ENCODE results near the gene MCRS1. TPM values are rescaled to one million over a fixed set of nuclear protein-coding genes. Genes with fewer than 3 reads are reported as not detected.
A peak's percentile ranks its signal among the peaks of the same experiment; 100 is the strongest.

The MCRS1 gene
- polyA plus RNA-seq, 3 donors, result 50.3 to 88.8 (median 52.3) TPM

DNA sequence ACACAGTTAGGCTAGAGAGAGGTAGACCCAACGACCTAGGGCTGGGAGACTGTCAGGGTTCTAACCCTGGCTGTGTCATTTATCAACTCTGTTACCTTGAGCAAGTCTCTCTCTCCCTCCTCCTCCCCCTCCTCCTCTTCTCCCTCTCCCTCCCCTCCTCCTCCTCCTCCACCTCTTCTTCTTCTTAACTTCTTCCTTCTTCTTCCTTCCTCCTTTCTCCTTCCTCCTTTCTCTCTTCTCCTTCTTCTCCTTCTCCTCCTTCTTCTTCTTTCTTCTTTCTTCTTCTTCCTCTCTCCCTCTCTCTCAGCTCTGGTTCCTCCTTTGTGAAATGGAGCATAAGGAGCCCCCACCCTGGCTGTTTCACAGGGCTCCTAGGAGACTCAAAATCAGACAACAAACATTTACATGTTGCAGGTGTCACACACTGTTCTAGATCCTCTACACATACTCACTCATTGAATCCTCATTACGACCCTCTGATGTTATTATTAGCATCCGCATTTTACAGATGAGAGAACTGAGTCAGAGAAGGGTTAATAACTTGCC lies 31.3 kb downstream of the MCRS1 start:
- Mint-ChIP-seq H3K4me1 (peaks cover 47% of the 10 kb centered on the region), H3K27me3 (ENCODE audit: low read depth in 3 of 3) (peaks cover 32 to 57% (median 35%) of the 10 kb centered on the region in 3 donors), H3K4me3 (peak overlapping the region; percentile 80 to 93), H3K36me3 (peaks cover 10 to 15% of the 10 kb centered on the region in 2 donors), H3K27ac (peak overlapping the region in 6 of 7 donors; percentile 19 to 92 (median 75)), H3K9me3 (peaks cover 0 to 6% (median 2%) of the 10 kb centered on the region in 7 donors)
- H3K36me3 ChIP-seq (replicated peaks in 1 of 2; ENCODE audit: control insufficient read depth in 1 of 2, insufficient read depth in 2 of 2, low read length in 2 of 2), result no peaks in the 10 kb centered on the region
- H2AFZ ChIP-seq (ENCODE audit: insufficient read depth, low read depth, low read length, poor library complexity, severe bottlenecking), result no peak overlapping the region
- H3K27me3 ChIP-seq (ENCODE audit: control insufficient read depth in 2 of 2, insufficient read depth in 2 of 2, low read length in 2 of 2), result peaks cover 3 to 33% of the 10 kb centered on the region in 2 donors
- H3K9me3 ChIP-seq (replicated peaks in 1 of 2; ENCODE audit: control insufficient read depth in 1 of 2, insufficient read depth in 1 of 2, low read length in 2 of 2), result peaks cover 0 to 5% of the 10 kb centered on the region in 2 donors
- peak in 1 of 3 donors; percentile 32 for DNase-seq
- intact Hi-C loops (cut with micrococcal nuclease), result no loop called here
- peak overlapping the region; percentile 15 for H3K9ac ChIP-seq (ENCODE audit: insufficient read depth, low read length, poor library complexity, severe bottlenecking)
- H3K4me3 ChIP-seq (replicated peaks in 1 of 3; ENCODE audit: low read depth in 2 of 3, low read length in 3 of 3), result peak overlapping the region in 1 of 3 experiments; percentile 80
- H4K20me1 ChIP-seq (ENCODE audit: insufficient read depth, low read length), result peaks cover 12% of the 10 kb centered on the region
- peak overlapping the region; percentile 99 for H3K4me2 ChIP-seq (replicated peaks; ENCODE audit: extremely low read depth, low read length, poor library complexity, severe bottlenecking)
- H3K4me1 ChIP-seq (ENCODE audit: control insufficient read depth in 1 of 2, insufficient read depth in 2 of 2, low read length in 2 of 2), result peaks cover 45 to 51% of the 10 kb centered on the region in 2 donors
- WGBS (ENCODE audit: insufficient coverage), result 13% methylated on average over 1 of the region's 3 CpGs
- TF ChIP-seq, protein P1, sequence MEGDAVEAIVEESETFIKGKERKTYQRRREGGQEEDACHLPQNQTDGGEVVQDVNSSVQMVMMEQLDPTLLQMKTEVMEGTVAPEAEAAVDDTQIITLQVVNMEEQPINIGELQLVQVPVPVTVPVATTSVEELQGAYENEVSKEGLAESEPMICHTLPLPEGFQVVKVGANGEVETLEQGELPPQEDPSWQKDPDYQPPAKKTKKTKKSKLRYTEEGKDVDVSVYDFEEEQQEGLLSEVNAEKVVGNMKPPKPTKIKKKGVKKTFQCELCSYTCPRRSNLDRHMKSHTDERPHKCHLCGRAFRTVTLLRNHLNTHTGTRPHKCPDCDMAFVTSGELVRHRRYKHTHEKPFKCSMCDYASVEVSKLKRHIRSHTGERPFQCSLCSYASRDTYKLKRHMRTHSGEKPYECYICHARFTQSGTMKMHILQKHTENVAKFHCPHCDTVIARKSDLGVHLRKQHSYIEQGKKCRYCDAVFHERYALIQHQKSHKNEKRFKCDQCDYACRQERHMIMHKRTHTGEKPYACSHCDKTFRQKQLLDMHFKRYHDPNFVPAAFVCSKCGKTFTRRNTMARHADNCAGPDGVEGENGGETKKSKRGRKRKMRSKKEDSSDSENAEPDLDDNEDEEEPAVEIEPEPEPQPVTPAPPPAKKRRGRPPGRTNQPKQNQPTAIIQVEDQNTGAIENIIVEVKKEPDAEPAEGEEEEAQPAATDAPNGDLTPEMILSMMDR (IDR thresholded peaks at IDR 0.05), result no peak
- no peaks in the 10 kb centered on the region for H3K79me2 ChIP-seq (ENCODE audit: insufficient read depth, low read length)
- H3K27ac ChIP-seq (ENCODE audit: low read depth in 1 of 2, low read length in 2 of 2), result peak overlapping the region in 1 of 2 donors; percentile 32

GRCh38 chr12:49535921-49536525 lies 31.9 kb downstream of the MCRS1 start:
- Histone ChIP-seq H3K9me3 (replicated peaks in 1 of 2; ENCODE audit: control insufficient read depth in 1 of 2, insufficient read depth in 1 of 2, low read length in 2 of 2) (peaks cover 0 to 5% of the 10 kb centered on the region in 2 donors), H3K4me3 (replicated peaks in 1 of 3; ENCODE audit: low read depth in 2 of 3, low read length in 3 of 3) (peak overlapping the region in 1 of 3 experiments; percentile 80), H3K79me2 (ENCODE audit: insufficient read depth, low read length) (no peaks in the 10 kb centered on the region), H3K4me1 (ENCODE audit: control insufficient read depth in 1 of 2, insufficient read depth in 2 of 2, low read length in 2 of 2) (peaks cover 45 to 51% of the 10 kb centered on the region in 2 donors), H3K36me3 (replicated peaks in 1 of 2; ENCODE audit: control insufficient read depth in 1 of 2, insufficient read depth in 2 of 2, low read length in 2 of 2) (no peaks in the 10 kb centered on the region), H2AFZ (ENCODE audit: insufficient read depth, low read depth, low read length, poor library complexity, severe bottlenecking) (no peak overlapping the region), H3K27ac (ENCODE audit: low read depth in 1 of 2, low read length in 2 of 2) (peak overlapping the region in 1 of 2 donors; percentile 32), H3K27me3 (ENCODE audit: control insufficient read depth in 2 of 2, insufficient read depth in 2 of 2, low read length in 2 of 2) (peaks cover 3 to 30% of the 10 kb centered on the region in 2 donors), H3K4me2 (replicated peaks; ENCODE audit: extremely low read depth, low read length, poor library complexity, severe bottlenecking) (peak overlapping the region; percentile 99), H4K20me1 (ENCODE audit: insufficient read depth, low read length) (peaks cover 7% of the 10 kb centered on the region), H3K9ac (ENCODE audit: insufficient read depth, low read length, poor library complexity, severe bottlenecking) (peak overlapping the region; percentile 15)
- Mint-ChIP-seq H3K4me1 (peaks cover 47% of the 10 kb centered on the region), H3K9me3 (peaks cover 0 to 6% (median 2%) of the 10 kb centered on the region in 7 donors), H3K27me3 (ENCODE audit: low read depth in 3 of 3) (peaks cover 28 to 51% (median 29%) of the 10 kb centered on the region in 3 donors), H3K27ac (peak overlapping the region in 2 of 7 donors; percentile 30 to 53), H3K36me3 (peaks cover 5 to 10% of the 10 kb centered on the region in 2 donors), H3K4me3 (peak overlapping the region; percentile 16 to 93)
- 86% methylated on average over 4 of the region's 6 CpGs for whole genome bisulfite sequencing (ENCODE audit: insufficient coverage)
- intact Hi-C loops (cut with micrococcal nuclease), result no loop called here
- DNase-seq, result no peak
- TF ChIP-seq, protein P1 (IDR thresholded peaks at IDR 0.05), result no peak
